ENCODE results near the gene RTL5.

DNA sequence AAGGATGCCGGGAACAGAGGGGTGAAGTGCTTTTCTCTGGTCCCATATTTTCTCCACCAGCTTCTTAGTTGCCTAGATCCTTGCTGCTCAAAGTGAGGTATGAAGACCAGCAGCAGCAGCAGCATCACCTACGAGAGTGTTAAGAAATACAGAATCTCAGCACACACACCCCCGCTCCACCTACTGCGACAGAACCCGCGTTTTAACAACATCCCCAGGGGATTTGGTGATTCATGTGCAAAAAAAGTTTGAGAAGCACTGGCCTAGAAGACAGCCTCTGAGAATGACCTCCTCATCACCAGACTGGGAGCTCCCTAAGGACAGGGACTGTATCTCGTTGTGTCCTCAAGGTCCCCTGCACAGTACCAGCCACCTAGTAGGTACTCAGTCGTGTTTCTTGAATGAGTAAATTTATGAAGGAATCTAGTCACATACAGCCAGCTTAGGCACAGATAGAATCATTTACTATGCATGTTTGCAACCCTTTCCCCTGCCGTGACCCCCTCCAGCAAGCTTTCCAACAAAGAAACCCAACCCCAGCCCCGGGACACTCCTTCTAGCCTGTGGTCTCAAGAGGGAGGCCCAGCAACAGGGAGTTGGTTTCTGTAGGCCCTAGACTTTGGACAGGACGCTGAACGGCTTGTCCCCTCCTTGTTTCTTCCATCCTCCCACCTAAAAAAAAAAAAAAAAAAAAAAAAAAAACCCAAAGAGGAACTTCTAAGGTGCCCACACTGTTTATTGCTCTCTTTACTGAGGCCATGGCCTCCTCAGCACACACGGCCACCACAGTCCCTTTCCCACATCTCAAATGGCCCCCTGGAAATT lies 21.5 kb downstream of the RTL5 start:
- TF ChIP-seq, protein P1, sequence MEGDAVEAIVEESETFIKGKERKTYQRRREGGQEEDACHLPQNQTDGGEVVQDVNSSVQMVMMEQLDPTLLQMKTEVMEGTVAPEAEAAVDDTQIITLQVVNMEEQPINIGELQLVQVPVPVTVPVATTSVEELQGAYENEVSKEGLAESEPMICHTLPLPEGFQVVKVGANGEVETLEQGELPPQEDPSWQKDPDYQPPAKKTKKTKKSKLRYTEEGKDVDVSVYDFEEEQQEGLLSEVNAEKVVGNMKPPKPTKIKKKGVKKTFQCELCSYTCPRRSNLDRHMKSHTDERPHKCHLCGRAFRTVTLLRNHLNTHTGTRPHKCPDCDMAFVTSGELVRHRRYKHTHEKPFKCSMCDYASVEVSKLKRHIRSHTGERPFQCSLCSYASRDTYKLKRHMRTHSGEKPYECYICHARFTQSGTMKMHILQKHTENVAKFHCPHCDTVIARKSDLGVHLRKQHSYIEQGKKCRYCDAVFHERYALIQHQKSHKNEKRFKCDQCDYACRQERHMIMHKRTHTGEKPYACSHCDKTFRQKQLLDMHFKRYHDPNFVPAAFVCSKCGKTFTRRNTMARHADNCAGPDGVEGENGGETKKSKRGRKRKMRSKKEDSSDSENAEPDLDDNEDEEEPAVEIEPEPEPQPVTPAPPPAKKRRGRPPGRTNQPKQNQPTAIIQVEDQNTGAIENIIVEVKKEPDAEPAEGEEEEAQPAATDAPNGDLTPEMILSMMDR (conservative IDR thresholded peaks at IDR 0.05) = no peak
- TF ChIP-seq ZFX (IDR thresholded peaks at IDR 0.05) = no peak

Measured in C4-2B (cell line).